HG02981 (cell line): ENCODE measurements around the gene COL2A1.

Experiments used
- ATAC-seq: cut with Tn5 transposase; IDR thresholded peaks from one replicate; pipeline ENCODE4 v1.9.1; 2021; ENCODE audit warnings: mild to moderate bottlenecking, moderate library complexity; ENCODE audit not compliant: unreplicated experiment

The COL2A1 gene

DNA sequence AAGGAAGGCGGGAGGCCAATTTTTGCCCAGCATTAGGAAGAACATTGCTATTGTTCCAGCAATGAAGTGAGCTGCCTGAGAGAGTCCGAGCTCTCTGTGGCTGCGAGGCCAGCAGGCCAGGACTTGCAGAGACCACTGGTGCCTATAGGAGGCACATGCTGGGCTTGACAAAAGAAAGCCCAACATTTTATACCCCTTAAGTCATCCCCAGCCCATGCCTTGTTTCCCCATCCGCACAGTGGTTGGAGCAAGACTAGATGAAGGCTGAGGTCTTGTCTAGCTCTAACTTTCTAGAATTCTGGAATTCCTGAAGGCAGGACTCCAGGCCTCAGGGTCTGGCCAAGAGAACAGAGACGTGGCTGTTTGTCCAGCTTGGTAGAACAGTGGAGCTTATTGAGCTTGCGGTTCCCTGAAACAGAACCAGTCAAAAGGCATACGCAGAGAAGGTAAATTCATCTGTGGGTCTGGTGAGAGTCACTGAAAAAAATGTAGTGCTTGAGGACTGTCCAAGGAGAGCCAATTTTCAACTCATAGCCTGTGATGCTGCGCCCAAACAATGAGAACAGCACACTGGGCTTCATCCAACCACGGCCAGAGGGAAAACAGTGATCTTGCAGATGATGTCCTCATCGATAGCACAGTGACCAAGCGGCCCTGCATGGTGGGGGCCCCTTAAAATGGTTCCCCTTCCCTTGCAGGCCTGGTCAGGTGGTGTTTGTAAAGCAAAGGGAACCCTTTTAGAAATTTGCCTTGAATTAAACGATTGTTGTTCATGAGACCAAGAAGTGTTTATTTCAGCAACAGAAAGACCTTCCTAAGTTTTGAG lies 27.1 kb upstream of the COL2A1 start:
- no peak for ATAC-seq

DNA sequence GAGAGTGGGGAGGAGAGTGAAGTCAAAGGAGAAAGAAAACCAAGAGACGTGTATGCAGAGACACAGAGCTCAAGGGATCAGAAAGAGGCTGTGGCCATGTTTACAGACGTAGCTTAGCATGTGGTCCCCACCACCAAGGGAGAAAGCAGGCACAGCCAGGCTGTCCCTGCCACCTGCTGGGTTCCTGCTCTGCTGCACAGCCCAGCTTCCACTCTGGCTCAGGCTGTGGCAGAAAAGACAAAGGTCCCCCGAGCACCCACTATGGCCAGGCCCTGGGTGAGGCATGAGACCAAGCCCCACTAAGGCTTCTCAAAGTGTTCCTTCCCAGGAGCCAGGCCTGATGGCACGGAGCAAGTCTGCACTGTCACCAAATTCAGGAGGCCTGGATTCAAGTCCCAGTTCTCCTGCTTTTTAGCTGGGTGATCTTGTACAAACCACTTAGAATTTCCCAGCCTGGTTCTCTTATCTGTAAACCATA lies 25.9 kb upstream of the COL2A1 start:
- ATAC-seq: no peak

DNA sequence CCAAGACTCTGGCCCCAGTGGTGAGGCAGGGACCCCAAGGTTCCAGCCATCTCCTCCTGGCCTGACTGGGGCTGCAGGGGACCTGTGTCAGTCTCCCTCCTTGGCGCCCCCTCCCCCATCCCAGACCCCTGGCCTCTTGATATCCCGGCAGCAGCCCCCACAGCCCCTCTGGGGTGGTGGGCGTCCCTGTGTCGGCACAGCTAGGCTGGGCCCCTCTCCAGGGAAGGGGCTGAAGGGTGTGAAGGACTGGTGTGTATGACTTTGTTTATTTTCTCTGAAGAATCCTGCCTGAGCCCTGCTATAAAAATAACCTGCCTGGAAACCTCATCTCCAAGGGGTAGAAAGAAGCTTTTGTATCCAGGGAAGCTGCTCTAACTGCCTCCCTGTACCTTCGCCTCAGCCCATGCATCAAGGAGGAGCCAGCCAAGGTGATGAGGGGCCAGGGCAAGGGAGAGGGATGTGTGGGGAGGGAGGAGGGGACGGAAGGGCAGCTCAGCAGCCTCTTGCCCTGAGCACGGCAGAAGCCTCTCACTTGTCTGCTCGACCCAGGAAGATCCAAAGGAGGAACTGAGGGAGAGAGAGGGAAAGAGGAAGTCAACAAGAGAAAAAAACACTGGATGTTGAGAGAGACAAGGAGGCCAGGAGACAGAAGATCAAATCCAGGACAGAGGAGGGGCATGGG lies 25.4 kb upstream of the COL2A1 start:
- no peak for ATAC-seq

DNA sequence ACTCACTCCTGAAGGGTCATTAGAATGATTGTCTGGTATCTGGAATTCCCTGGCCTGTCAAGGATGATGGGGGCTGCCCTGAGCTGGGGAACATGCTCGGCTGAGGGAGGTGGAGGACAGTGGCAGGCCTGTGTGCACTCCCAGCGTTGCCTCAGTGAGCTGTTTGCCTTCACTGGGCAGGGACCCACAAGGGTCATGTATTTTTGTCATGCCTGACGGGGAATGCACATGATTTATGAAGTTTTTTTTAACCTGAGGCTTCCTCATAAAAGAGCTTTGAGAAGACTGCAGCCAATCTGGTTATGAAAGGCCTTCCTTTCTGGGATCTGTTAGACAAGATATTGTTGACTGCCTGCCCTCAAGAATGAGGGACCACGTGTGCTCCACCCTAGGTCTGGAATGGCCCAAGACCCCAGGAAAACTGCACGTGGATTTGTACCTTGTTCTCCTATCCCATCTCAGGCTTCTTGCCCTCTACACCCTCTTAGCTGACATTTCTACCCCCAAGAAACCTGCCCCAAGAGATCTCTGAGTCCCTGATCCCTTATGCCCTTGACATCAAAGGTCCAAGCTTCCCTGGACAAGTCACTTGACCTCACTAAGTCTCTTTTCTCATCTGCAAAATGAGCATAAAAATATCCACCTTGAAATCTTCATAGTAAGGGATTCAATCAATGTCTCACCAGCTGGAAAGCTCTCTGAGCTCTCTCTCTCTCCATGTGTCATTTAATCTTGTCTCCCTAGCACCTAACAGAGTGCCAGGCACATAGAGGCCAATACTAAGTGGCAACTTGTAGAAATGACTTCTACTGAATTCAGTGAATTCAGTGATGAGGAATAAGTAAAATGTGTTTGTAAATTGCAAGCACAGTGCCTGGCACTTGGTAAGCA lies 24.5 kb upstream of the COL2A1 start:
- ATAC-seq: no peak

DNA sequence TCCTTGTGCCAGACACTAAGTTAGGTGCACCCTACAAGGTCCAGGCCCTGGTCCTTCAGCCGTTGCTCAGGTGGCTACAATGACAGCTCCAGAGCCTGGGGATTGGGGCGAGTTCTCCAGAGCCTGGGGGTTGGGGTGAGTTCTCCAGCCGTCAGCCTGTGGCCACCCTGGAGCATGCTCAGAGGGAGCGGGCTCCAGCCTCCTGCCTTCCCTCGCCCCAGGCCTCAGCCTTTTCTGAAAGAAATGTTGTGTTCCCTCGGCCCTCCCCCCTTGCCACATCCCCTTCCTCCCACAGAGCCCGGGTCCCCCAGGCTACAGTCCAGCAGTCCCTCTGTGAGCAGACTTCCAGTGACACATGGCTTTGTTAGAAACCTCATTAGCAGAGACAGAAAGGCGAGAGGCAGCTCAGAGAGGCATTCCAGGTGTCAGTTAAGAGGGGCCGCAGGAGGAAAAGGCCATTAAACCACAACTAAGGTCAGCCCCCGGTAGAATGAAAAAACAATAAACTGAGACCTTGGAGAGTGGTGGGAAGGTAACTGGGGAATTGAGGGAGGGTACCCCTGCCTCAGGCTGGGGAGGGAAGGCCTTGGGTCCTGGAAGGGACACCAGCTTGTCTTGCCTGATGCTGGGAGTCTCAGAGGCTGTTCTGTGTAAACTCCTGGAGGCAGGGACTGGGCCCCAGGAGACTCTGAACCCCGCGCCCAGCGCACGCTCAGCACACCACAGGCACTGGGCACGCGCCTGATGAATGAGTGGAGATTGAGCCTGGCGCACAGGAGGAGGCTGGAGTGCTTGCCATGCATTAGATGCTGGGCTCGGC lies 23.1 kb upstream of the COL2A1 start:
- ATAC-seq: no peak

DNA sequence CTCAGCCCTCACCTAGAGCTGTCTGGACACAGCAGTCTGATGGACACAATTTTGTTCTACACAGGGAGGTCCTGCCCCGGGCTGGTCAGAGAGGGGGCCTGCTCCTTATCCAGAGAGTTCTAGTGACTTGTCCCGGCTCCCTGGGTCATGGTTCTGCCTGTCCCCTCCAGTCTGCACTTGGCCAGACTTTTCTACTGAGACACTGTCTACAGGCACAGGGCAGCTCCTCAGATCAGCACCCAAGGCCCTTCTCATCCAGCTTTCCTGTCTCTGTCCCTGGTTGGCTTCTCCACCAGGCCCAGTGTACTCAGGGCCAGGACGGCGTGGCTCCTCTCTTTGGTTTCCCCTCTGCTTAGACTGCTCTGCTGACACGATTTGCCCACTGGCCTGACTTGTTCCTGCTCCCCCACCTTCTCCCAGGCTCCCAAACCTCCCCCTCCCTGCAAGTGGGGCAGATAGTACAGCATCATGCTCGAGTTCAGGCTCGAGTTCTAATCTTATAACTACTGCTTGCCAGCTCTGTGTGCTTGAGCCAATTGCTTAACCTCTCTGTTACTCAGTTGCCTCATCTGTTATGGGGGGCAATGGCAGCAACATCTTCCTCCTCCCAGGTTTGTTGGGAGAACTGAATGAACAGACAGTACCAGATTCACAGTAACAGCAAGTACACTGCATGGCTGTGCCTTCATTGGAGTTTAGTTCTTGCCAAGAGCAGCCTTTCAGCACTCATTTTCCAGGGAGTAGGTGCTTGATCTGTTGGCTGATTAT lies 22.0 kb upstream of the COL2A1 start:
- no peak for ATAC-seq

DNA sequence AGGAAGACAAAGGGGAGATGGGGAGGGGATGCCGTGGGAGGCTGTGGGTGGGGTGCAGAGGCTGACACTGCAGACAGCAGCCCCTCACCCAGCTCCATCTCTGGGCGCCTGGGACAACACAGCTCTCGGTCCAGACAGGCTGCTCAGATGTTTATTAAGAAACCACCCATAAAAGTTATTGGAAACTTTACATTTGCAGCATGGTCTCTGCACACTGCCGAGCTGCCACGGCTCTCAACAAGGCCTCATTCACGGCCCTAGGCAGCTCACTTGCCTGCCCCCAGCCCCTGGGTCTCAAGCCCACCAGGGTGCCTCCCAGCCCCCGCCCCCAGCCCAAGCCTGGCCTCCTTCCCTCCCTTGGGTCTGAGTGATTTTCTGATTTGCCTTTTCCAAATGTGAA lies 21.0 kb upstream of the COL2A1 start:
- no peak for ATAC-seq

DNA sequence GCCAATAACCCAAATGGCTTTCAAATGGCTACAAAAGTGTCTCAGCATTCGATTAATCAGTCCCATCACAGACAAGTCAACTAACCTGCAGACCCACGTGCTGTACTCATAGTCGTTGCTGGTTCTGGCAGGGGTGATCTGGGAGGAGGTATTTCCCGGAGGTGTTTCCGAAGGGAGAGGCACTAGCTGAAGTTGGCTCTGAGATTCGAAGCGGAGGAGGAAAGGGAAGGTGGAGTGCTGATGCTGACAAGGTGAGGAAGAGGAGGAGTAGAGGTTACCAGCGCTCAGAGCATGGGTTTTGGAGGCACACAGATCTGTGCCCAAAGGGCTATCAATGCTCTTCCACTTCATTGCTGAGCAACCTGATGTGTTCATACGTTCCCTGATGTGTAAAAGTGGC lies 20.5 kb upstream of the COL2A1 start:
- no peak for ATAC-seq

DNA sequence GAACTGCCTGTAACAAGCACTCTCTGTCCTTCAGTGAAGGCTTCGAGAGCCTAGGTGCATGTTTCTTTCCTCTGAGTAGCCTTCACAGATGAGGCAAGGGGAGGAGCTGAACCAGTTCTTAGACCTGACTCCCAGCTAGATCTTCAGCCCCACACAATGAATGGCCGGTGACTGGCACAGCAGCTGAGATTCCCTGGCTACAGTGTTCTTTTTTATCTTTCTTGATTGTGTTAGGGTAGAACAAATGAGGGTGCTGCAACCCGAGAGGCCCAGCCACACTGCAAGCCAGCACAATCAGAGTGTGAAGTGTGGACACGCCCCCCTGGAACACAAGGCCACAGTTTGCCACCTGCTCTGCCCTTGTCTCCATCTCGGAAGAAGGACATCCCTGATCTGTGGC lies 19.1 kb upstream of the COL2A1 start:
- no peak for ATAC-seq

DNA sequence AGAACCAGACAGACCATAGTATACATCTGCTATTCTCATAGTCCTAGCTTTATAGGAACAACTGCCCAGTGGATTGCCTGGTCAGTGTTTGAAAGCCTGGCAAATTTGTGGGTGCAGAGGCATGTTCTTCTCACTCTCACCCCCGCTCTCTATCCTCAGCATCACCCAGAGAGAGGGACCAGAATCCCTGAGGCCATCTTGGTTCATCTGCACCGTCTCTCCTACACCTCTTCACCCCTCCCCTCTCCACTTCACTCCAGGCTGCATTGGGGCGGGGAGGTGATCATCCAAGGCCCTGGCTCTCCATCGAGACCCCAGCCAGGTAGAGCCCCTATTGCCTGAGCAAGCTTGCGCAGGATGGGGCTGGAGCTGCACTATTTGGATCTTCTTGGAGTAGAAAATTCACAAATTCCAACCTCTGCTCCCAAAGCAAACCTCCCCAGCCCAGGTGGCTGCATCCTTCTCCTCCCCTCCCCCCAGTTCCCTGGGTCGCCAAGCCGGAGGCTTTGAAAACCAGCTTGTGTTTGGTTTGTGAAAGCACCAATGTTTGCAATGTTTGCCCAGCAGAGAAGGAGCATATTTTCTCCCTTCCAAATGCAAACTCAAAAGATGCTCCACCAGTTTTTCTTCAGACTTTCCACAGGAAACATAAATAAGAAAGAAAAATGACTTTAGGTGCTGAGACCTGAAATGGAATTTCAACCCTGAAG lies 18.6 kb upstream of the COL2A1 start:
- no peak for ATAC-seq

DNA sequence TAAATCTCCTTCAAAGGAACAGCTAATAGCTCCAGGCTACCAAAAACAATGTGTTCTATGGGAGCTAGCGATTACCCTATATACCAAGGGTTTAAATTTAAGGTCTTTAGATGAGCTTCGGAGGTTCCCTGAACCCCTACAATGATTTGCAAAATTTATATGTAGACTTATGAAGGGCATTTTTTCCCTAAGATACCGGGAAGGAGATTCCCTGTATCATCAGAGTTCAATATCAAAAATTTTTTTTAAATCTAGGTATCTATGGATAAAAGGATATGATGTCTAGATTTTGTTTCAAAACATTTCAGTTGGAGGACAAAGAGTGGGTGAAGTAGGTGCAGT lies 17.9 kb upstream of the COL2A1 start:
- no peak for ATAC-seq

DNA sequence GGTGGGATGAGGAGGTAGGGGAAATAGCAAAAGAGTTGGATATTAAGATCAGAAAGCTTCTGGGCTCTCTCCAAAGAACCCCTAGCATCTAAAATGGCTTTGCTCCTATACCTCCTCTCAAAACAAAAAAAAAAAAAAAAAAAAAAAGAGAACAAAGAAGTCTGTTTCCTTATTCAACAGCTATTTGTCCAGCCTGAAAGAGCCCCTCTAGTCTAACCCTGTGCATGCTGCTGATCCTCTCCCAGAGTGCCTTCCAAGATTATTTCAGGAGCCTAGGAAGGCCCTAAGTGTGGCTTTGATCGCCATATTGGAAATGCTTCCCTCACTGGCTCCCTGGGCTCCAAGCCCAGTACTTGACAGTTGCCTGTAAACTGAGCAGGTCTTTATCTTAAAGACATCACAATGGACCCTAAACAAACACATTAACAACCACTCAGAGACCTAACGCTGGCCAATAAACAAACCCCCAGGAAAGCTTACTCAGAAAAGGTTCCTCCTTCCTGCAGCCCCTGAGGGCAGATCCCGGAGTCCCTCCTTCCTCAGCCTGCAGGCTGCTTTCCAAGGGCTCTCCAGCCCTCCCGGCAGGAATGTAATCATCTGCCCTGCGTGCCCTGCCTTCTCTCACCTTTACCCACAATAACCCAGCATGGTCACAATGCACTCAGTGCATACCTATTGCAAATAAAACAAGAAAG lies 17.4 kb upstream of the COL2A1 start:
- no peak for ATAC-seq

DNA sequence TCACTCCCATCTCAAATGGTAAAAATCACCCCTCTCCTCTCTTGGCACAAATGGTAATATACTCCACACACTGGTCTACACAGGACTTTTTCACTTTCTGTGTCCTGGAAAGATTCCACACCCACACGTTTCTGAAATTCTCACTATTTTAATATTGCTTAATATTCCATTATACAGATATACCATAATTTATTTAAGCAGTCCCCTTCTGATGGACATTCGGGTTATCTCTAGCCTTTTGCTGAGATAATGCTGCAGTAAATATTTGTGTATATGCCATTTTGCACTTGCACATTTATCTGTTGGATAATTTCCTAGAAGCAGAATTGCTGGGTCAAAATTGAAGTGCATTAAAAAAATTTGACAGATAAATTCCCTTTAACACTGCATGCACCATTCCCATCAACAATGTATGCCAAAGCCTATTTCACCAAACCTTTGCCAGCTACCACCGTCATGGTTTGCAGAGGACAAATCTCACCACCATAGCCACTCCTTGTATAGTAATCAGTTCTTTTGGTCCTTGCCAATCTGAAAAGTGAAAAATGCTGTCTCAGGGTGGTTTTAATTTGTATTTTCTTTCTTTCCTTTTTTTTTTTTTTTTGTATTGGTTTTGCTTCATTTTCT lies 15.5 kb upstream of the COL2A1 start:
- no peak for ATAC-seq

DNA sequence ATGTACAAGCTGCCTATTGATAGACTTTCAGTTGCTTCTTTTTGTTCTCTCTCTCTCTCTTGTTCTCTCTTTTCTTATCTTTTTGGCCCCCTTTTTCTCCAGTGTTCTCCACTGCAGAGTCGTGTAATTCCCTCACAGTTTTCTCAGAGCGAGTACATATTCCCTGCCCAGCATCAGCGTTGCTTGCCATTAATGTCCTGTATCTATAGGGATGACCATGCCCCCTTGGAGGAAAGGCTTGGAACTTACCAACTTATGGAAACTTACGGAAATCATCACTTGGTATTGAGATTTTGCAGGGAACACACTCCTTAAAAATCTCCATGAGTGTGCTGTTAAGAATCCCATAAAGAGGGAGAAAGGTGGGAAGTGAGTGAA lies 14.3 kb upstream of the COL2A1 start:
- ATAC-seq: no peak

DNA sequence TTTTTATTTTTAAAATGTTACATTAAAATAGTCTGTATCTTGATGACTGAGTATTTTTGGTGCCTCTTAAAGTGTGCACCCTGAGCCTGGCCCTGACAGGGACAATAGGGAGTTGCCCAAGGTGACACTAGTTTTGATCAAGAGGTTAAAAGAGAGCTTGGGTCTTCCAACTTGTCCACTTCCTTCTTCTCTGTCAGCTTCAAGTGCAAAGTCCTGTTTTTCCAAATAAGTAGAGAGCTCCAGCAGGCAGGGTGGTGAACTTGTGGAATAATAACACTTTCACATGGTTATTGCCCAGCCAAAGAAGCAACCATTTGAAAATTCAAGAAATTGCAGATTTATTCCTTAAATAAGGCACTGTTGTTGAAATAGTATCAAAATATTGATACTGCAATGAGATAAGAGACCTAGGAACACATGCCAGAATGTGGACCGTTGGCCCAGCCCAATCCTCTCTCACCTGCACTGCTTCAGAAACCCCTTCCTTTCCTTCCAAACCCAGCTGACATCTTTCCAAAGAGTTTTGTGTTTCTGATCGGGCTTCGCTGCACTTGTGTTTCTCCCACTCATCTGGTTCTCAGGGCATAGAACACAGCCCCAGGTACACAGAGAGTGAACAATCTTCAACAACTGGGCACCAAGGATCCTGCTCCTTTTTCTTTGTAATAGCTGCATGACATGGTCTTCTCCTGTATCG lies 13.8 kb upstream of the COL2A1 start:
- ATAC-seq: no peak

DNA sequence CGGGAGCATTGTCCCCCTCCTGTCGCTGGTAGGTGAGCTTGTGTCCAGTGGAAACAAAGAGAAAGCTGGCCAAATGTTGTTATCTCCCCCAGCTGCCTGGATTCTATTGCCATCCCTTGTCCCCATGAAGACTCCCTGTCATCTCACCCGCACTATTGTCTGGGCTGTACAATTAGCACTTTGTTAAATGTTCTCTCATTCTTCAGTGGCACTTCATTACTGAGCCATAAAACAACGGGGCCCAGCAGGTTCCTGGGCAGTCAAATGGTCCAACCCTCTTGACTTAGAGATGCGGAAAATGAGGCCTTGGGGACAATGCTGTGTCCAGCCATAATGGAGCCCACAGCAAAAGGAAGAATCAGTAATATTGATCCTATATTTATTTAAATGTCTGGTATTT lies 13.2 kb upstream of the COL2A1 start:
- no peak for ATAC-seq

DNA sequence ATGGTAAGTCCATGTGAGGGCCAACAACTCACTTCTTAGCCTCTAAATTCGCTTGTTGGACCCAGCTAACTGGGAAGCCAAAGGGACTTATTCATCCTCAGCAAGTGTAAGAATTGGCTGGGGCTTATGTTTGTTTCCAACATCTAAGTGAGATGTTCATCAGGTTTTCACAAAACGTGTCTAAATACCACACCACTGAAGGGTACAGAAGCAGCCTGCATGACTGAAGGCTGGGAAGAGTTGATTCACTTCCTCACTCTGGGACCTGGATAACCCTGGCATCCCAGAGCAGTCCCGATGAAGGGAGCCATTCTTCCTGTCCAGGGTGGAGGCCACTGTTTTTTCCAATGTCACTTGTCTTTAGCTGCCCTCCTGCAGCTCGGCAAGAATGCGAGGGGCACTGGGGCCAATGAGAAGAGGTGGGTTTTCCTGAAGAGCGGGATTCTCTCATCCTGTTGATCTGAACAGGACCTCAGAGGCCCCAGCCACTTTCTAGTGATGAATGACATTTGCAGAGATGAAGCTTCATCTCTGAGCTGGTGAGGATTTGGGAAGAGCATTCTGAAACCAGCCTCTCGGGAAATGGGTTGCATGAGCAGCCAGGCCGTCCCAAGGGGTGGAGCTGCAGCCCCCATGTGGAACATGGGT lies 12.2 kb upstream of the COL2A1 start:
- no peak for ATAC-seq
